Calu3 (cell line): ENCODE results near the gene GALNT12. TPM values are rescaled to one million over a fixed set of nuclear protein-coding genes. Genes with fewer than 3 reads are reported as not detected.

Experiments used
- BruUV-seq: library from RNA; stranded (reverse); fragments of 400-500 nt; replicated peaks from 2 replicates; lab custom pipeline; 2021; lab: Mats Ljungman, UMichigan
- CTCF ChIA-PET: fragments of 300-600 bp; sonication (Branson Sonifier 250); formaldehyde crosslinking; loops from one replicate; lab custom pipeline; 2022; ENCODE audit warnings: antibody characterized with exemption; lab: Charles Lee
- DNase-seq: peaks from one replicate; pipeline ENCODE4 v3.0.0; 2022
- H3K27ac Mint-ChIP-seq: one replicate; pipeline ENCODE4 v1.8.0; 2022; ENCODE audit warnings: mixed read lengths; ENCODE audit not compliant: unreplicated experiment
- H3K27me3 Mint-ChIP-seq: one replicate; pipeline ENCODE4 v1.8.0; 2022; ENCODE audit warnings: mixed read lengths; ENCODE audit not compliant: unreplicated experiment
- H3K36me3 Mint-ChIP-seq: one replicate; pipeline ENCODE4 v1.8.0; 2022; ENCODE audit warnings: mild to moderate bottlenecking, moderate library complexity, mixed read lengths; ENCODE audit not compliant: insufficient read depth, unreplicated experiment
- H3K4me1 Mint-ChIP-seq: one replicate; pipeline ENCODE4 v1.8.0; 2022; ENCODE audit warnings: mild to moderate bottlenecking, low read depth, mixed read lengths; ENCODE audit not compliant: unreplicated experiment
- H3K4me3 Mint-ChIP-seq: one replicate; pipeline ENCODE4 v1.8.0; 2022; ENCODE audit warnings: mild to moderate bottlenecking, low read depth, moderate library complexity, mixed read lengths; ENCODE audit not compliant: unreplicated experiment
- H3K9me3 Mint-ChIP-seq: one replicate; pipeline ENCODE4 v1.8.0; 2022; ENCODE audit warnings: low read depth, mixed read lengths; ENCODE audit not compliant: unreplicated experiment
- intact Hi-C: fragments of 100-400 bp; cut with micrococcal nuclease; formaldehyde crosslinking; loops from one replicate; pipeline ENCODE4 v1.10.0; 2022; ENCODE audit not compliant: unreplicated experiment
- total RNA-seq: library from RNA; stranded (reverse); gene quantifications from 2 replicates; pipeline ENCODE4 v1.2.3, GENCODE V29; 2022
- TF ChIP-seq, protein P1 (sequence below): fragments of 200-600 bp; IDR thresholded peaks from one replicate; pipeline ENCODE4 v1.8.0; 2022; ENCODE audit warnings: antibody characterized with exemption; ENCODE audit not compliant: unreplicated experiment

GALNT12 gene
- total RNA-seq, 1 experiment from 2014 or later = 49.2 TPM

GRCh38 chr9:98774746-98775145 is 32.7 kb upstream of the GALNT12 start:
- CTCF ChIA-PET = interaction anchor here (1.8 kb wide), 1 partner anchor 459 kb away, joined by 7 read pairs; no protein-coding TSS in a partner anchor
- DNase-seq = no peak
- Mint-ChIP-seq H3K4me3 (no peak overlapping the region), H3K9me3 (no peaks in the 10 kb centered on the region), H3K27me3 (no peaks in the 10 kb centered on the region), H3K27ac (no peak overlapping the region), H3K36me3 (peaks cover 24% of the 10 kb centered on the region), H3K4me1 (peaks cover 11% of the 10 kb centered on the region)
- no TSS peak for BruUV-seq
- intact Hi-C loops = loop anchor here (5.0 kb wide), 1 partner anchor 457 kb away; no protein-coding TSS in a partner anchor
- TF ChIP-seq, protein P1, sequence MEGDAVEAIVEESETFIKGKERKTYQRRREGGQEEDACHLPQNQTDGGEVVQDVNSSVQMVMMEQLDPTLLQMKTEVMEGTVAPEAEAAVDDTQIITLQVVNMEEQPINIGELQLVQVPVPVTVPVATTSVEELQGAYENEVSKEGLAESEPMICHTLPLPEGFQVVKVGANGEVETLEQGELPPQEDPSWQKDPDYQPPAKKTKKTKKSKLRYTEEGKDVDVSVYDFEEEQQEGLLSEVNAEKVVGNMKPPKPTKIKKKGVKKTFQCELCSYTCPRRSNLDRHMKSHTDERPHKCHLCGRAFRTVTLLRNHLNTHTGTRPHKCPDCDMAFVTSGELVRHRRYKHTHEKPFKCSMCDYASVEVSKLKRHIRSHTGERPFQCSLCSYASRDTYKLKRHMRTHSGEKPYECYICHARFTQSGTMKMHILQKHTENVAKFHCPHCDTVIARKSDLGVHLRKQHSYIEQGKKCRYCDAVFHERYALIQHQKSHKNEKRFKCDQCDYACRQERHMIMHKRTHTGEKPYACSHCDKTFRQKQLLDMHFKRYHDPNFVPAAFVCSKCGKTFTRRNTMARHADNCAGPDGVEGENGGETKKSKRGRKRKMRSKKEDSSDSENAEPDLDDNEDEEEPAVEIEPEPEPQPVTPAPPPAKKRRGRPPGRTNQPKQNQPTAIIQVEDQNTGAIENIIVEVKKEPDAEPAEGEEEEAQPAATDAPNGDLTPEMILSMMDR = peak; percentile 48

DNA sequence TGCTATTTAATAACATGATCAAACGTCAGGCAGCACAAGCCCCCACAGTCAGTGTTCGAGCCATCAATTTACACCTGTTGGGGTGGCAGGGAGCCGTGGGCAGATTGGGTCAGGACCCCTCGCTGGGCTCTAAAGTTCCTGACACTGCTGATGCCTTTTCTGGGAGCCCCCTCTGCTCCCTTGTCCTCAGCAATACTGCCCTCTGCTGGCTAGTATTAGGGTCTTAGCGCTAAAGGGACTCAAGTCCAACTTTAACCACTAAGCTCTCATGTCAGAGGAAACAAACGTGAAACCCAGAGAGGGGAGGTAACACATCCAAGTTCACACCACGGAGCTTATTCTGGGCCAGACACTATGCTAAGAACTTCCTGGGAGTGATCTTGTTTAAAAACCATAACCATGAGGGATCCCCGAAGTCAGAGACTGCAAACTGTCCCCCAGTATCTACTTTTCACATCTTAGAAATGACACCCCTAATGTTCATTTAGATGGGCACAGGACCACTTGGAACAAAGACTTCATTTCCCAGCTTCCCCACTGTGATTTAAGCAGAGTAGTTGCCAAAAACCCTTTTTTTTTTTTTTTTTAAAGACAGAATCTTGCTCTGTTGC is 31.5 kb upstream of the GALNT12 start:
- TF ChIP-seq, protein P1 = peak; percentile 40
- intact Hi-C loops = loop anchor here (5.0 kb wide), 1 partner anchor 459 kb away; no protein-coding TSS in a partner anchor
- peaks cover 11% of the 10 kb centered on the region for H3K4me1 Mint-ChIP-seq
- peaks cover 24% of the 10 kb centered on the region for H3K36me3 Mint-ChIP-seq
- peak; percentile 40 for DNase-seq
- no peak overlapping the region for H3K4me3 Mint-ChIP-seq
- no TSS peak for BruUV-seq
- H3K27me3 Mint-ChIP-seq = no peaks in the 10 kb centered on the region
- H3K27ac Mint-ChIP-seq = no peak overlapping the region
- CTCF ChIA-PET = interaction anchor here (0.7 to 1.8 kb wide), 5 partner anchors 19 to 460 kb away, joined by 3 to 7 read pairs (median 4); no protein-coding TSS in a partner anchor
- no peaks in the 10 kb centered on the region for H3K9me3 Mint-ChIP-seq

DNA sequence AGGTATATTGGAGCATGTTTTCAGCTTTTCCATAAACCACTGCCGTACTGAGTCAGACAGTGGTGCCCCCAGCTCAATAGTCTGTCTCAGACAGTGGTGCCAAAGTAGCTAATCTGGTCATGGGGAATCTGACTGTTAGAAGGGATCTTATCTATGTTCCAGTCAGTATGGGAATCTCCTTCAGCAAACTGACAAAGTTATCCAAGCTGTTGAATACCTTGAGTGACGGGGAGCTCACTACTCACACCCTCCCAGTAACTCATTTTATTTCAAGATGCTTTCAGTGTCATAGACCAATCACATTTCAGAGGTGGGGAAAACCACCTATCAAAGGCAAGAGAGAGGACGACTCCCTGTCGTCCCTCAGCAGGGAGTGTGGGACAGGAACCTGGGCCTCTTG is 29.9 kb upstream of the GALNT12 start:
- CTCF ChIA-PET = no interaction called here
- TF ChIP-seq, protein P1 = no peak
- Mint-ChIP-seq H3K36me3 (peaks cover 32% of the 10 kb centered on the region), H3K4me1 (peaks cover 26% of the 10 kb centered on the region), H3K27ac (no peak overlapping the region), H3K27me3 (no peaks in the 10 kb centered on the region), H3K4me3 (no peak overlapping the region), H3K9me3 (no peaks in the 10 kb centered on the region)
- no TSS peak for BruUV-seq
- intact Hi-C loops = loop anchor here (5.0 kb wide), 1 partner anchor 460 kb away; no protein-coding TSS in a partner anchor
- no peak for DNase-seq

DNA sequence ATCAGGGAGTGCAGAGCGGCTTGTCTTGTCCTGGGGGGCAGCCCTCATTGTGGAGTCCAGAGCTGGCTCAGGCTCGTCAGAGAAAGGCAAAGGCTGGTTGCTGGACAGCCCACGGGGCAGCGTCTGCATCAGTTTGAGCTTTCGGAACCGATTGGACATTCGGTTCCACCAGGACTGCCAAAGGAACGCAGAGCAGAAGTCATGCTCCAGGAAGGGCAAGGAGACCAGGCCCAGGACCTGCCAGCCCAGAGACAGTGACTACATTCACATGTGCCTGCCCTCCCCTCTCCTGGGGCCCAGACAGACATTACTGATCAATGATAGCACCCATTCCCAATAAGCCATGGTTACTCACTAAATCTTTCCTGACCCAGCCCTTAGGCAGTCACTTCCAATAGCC is 29.2 kb upstream of the GALNT12 start:
- CTCF ChIA-PET = no interaction called here

More for the DNA sequence above, 29.2 kb upstream of the GALNT12 start:
- Mint-ChIP-seq H3K4me3 (no peak overlapping the region), H3K27ac (no peak overlapping the region), H3K27me3 (no peaks in the 10 kb centered on the region), H3K4me1 (peaks cover 32% of the 10 kb centered on the region), H3K9me3 (no peaks in the 10 kb centered on the region), H3K36me3 (peaks cover 31% of the 10 kb centered on the region)
- intact Hi-C loops = loop anchor here (5.0 kb wide), 1 partner anchor 461 kb away; no protein-coding TSS in a partner anchor
- no TSS peak for BruUV-seq
- TF ChIP-seq, protein P1 = no peak
- DNase-seq = no peak
